ENCODE results near the gene ARF1. TPM values are rescaled to one million over a fixed set of nuclear protein-coding genes. Genes with fewer than 3 reads are reported as not detected.
A peak's percentile ranks its signal among the peaks of the same experiment; 100 is the strongest.

Gene ARF1
- total and polyA plus RNA-seq, 2 of the 8 experiments (the other 6 are each of a cell fraction or from before 2014, with no cell fraction given): 265 to 471 TPM

GRCh38 chr1:228073857-228074545 is 8.5 kb upstream of the ARF1 start:
- Histone ChIP-seq H3K18ac (ENCODE audit: extremely low read depth, low read length) (no peak overlapping the region), H3K79me2 (ENCODE audit: control insufficient read depth in 1 of 2, insufficient read depth in 2 of 2, low read length in 2 of 2) (no peaks in the 10 kb centered on the region), H3K14ac (ENCODE audit: insufficient read length) (no peak overlapping the region), H2AFZ (ENCODE audit: low read length) (no peak overlapping the region), H3K9ac (replicated peaks in 1 of 4; ENCODE audit: extremely low read depth in 1 of 4, low read depth in 3 of 4, low read length in 3 of 4) (no peak overlapping the region), H3K4me1 (replicated peaks in 1 of 4; ENCODE audit: control insufficient read depth in 3 of 4, insufficient read depth in 4 of 4, low read length in 3 of 4) (peaks cover 0 to 14% (median 0%) of the 10 kb centered on the region in 4 experiments; a peak in 4 of 7 replicates), H3K27me3 (replicated peaks in 1 of 4; ENCODE audit: control insufficient read depth in 3 of 4, extremely low read depth in 1 of 4, insufficient read depth in 3 of 4, low read length in 3 of 4) (peaks cover 20 to 84% (median 81%) of the 10 kb centered on the region in 4 experiments), H3K56ac (replicated peaks; ENCODE audit: insufficient read length, low read depth, low read length) (no peak overlapping the region), H3K36me3 (ENCODE audit: control insufficient read depth in 2 of 4, insufficient read depth in 4 of 4, low read length in 3 of 4) (no peaks in the 10 kb centered on the region), H4K20me1 (replicated peaks in 1 of 2; ENCODE audit: control insufficient read depth in 1 of 2, insufficient read depth in 2 of 2, low read length in 2 of 2) (peaks cover 2 to 27% of the 10 kb centered on the region in 2 experiments), H2AK5ac (ENCODE audit: low read depth, low read length) (no peak overlapping the region), H2BK5ac (ENCODE audit: low read depth, low read length) (no peak overlapping the region), H4K5ac (ENCODE audit: insufficient read length, low read depth, low read length) (no peak overlapping the region), H4K8ac (ENCODE audit: extremely low read depth, insufficient read depth, low read length) (no peak overlapping the region), H3K79me1 (ENCODE audit: low read depth, low read length) (no peaks in the 10 kb centered on the region), H3K4me2 (ENCODE audit: insufficient read depth in 1 of 2, low read depth in 2 of 2, low read length in 2 of 2) (0 out of 4 replicates have a peak overlapping the region, but pooled peaks of 1 of the 2 experiments have one; percentile 19), H3K4ac (replicated peaks; ENCODE audit: insufficient read length, low read depth, low read length) (no peak overlapping the region), H3K23ac (ENCODE audit: insufficient read length) (no peak overlapping the region), H3K9me3 (ENCODE audit: insufficient read depth in 2 of 2, low read depth in 1 of 2, low read length in 1 of 2) (no peaks in the 10 kb centered on the region), H2BK120ac (replicated peaks; ENCODE audit: low read depth, low read length) (no peak overlapping the region), H3K23me2 (ENCODE audit: low read depth, low read length) (peaks cover 19% of the 10 kb centered on the region; the same call in 1 of the 2 replicates), H4K91ac (replicated peaks; ENCODE audit: insufficient read length, low read length) (no peak overlapping the region), H3K27ac (ENCODE audit: low read depth, low read length) (no peak overlapping the region), H3K4me3 (ENCODE audit: extremely low read depth in 1 of 4, insufficient read depth in 2 of 4, low read depth in 3 of 4, low read length in 4 of 4) (no peak overlapping the region), H2BK20ac (ENCODE audit: low read length) (no peak overlapping the region), H2BK15ac (ENCODE audit: low read length) (no peak overlapping the region), H2BK12ac (ENCODE audit: low read depth, low read length) (no peak overlapping the region)
- POLR2A ChIA-PET (ENCODE audit: partially characterized antibody): interaction anchor here (0.8 to 1.7 kb wide), 4 partner anchors 8 to 74 kb away, joined by 4 to 5 read pairs (median 5); partner anchors contain the start of gene ARF1
- peak; percentile 29; the same call in 1 of the 2 replicates for TF ChIP-seq SUZ12 (IDR thresholded peaks at IDR 0.05; ENCODE audit: low read length)
- TF ChIP-seq RAD21 (IDR thresholded peaks at IDR 0.05 in 1 of 2, conservative IDR thresholded peaks at IDR 0.05 in 1 of 2; ENCODE audit: low read depth in 2 of 2, low read length in 2 of 2): peak; percentile 82
- TF ChIP-seq CTCF (IDR thresholded peaks at IDR 0.05; ENCODE audit: control extremely low read depth in 1 of 3, insufficient read depth in 1 of 3, low read depth in 1 of 3, low read length in 3 of 3): peak; percentile 59 to 72 (median 66)
- no peak for TF ChIP-seq ATF2 (IDR thresholded peaks at IDR 0.05; ENCODE audit: low read length)
- no peak for TF ChIP-seq BRCA1 (IDR thresholded peaks at IDR 0.05; ENCODE audit: low read depth, low read length)
- no peak for TF ChIP-seq TAF1 (IDR thresholded peaks at IDR 0.05; ENCODE audit: low read depth, low read length)
- 37% methylated on average over 16 of the region's 16 CpGs; no CpG with 5 or more reads in 1 of the 2 experiments for WGBS, 2 experiments (ENCODE audit: extremely low coverage in 1 of 2, insufficient coverage in 1 of 2, insufficient read length in 1 of 2, insufficient replicate concordance in 2 of 2, low coverage in 1 of 2, low lambda C conversion rate in 2 of 2, missing lambda C conversion rate in 1 of 2)
- CTCF ChIA-PET (ENCODE audit: partially characterized antibody): interaction anchor here (0.7 to 6.2 kb wide), 15 partner anchors 9 to 358 kb away, joined by 3 to 115 read pairs (median 5); partner anchors contain the start of gene WNT3A
- FAIRE-seq (no peak), DNase-seq (ENCODE audit: low read depth in 1 of 2, low spot score in 2 of 2) (peak in 1 of 2 experiments; percentile 74)
